Tibial nerve (tissue), 4 donors: ENCODE measurements around the gene ERLIN1.

Source experiments
- EP300 ChIP-seq, 2 donors: sonication (generic); formaldehyde crosslinking; IDR thresholded peaks; one replicate each; pipeline ENCODE4 v1.6.1; 2017; ENCODE audit warnings: antibody characterized with exemption in 2 of 2, mild to moderate bottlenecking in 1 of 2
- POLR2A ChIP-seq, 2 donors: fragments of 450-650 bp; IDR thresholded peaks; one replicate each; pipeline ENCODE4 v1.6.1; 2017; ENCODE audit warnings: antibody characterized with exemption in 2 of 2, mild to moderate bottlenecking in 2 of 2, moderate library complexity in 2 of 2
- TF ChIP-seq, protein P1 (sequence below), 5 experiments: fragments of 200-600 bp in 3 of 5; fragments of 450-650 bp in 2 of 5; sonication (generic) in 3 of 5; IDR thresholded peaks; one replicate each; pipeline ENCODE4 v1.5.1; 2016 to 2019; ENCODE audit warnings: antibody characterized with exemption in 5 of 5, mild to moderate bottlenecking in 3 of 5, moderate library complexity in 2 of 5

DNA sequence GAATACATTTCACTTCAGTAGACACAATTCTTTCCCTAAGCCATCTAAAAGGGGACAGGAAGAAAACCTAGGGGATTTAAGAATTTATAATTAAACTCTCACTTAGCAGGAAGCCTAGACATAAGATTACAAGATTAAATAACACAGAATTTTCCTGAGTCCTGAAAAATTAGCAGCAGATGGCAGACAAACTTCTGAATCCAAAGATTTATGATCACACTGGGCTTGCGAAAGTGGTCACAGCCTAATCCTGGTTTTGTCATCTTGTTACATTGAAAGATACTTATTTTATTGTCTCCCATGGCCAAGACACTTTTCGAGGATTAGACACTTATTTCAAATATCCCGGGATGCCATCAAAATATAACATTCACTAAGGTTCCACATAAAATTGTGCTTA lies 2.9 kb downstream of the ERLIN1 start:
- TF ChIP-seq, protein P1, sequence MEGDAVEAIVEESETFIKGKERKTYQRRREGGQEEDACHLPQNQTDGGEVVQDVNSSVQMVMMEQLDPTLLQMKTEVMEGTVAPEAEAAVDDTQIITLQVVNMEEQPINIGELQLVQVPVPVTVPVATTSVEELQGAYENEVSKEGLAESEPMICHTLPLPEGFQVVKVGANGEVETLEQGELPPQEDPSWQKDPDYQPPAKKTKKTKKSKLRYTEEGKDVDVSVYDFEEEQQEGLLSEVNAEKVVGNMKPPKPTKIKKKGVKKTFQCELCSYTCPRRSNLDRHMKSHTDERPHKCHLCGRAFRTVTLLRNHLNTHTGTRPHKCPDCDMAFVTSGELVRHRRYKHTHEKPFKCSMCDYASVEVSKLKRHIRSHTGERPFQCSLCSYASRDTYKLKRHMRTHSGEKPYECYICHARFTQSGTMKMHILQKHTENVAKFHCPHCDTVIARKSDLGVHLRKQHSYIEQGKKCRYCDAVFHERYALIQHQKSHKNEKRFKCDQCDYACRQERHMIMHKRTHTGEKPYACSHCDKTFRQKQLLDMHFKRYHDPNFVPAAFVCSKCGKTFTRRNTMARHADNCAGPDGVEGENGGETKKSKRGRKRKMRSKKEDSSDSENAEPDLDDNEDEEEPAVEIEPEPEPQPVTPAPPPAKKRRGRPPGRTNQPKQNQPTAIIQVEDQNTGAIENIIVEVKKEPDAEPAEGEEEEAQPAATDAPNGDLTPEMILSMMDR (IDR thresholded peaks at IDR 0.05): no peak
- no peak for TF ChIP-seq POLR2A (IDR thresholded peaks at IDR 0.05)
- TF ChIP-seq EP300 (IDR thresholded peaks at IDR 0.05): no peak
